Mesodermal cell (in vitro differentiated cells): ENCODE measurements around the gene TBCA.
"Not testable (repeated sequence)": the region's sequence is repeated elsewhere in the genome, so short reads cannot be mapped to it uniquely, and the experiment has no call there.

Experiments used
- H3K27ac ChIP-seq: 2 replicates; pipeline ENCODE4 v1.7.0; 2013; ENCODE audit warnings: mild to moderate bottlenecking, low read depth, low read length, moderate library complexity; ENCODE audit not compliant: severe bottlenecking
- H3K36me3 ChIP-seq: 2 replicates; pipeline ENCODE4 v1.7.1; 2013; ENCODE audit warnings: mild to moderate bottlenecking, low read length, moderate library complexity; ENCODE audit not compliant: control insufficient read depth, insufficient read depth
- H3K4me1 ChIP-seq: one replicate; pipeline ENCODE4 v1.7.1; 2013; ENCODE audit warnings: mild to moderate bottlenecking, low read length; ENCODE audit not compliant: insufficient read depth, control insufficient read depth, poor library complexity, severe bottlenecking
- H3K4me3 ChIP-seq: 2 replicates; pipeline ENCODE4 v1.7.0; 2013; ENCODE audit warnings: low read length, control low read depth, mild to moderate bottlenecking; ENCODE audit not compliant: insufficient read depth, poor library complexity, severe bottlenecking; ENCODE audit errors: extremely low read depth
- H3K9me3 ChIP-seq: 2 replicates; pipeline ENCODE4 v1.7.1; 2013; ENCODE audit warnings: mild to moderate bottlenecking, low read length, moderate library complexity; ENCODE audit not compliant: control insufficient read depth
- WGBS, 2 experiments: methylation state at CpG; one replicate each; pipeline ENCODE4 v1.1.5; 2013; ENCODE audit warnings: missing lambda C conversion rate in 2 of 2; ENCODE audit not compliant: insufficient coverage in 2 of 2; 5-methylcytosine and 5-hydroxymethylcytosine counted together

TBCA gene

GRCh38 chr5:77709993-77710685, 66.0 kb downstream of the TBCA start:
- no peak overlapping the region for H3K27ac ChIP-seq
- no peak overlapping the region for H3K4me3 ChIP-seq
- no peaks in the 10 kb centered on the region for H3K4me1 ChIP-seq
- no peaks in the 10 kb centered on the region for H3K9me3 ChIP-seq
- peaks cover 28% of the 10 kb centered on the region for H3K36me3 ChIP-seq

GRCh38 chr5:77709340-77709739, 66.8 kb downstream of the TBCA start:
- H3K36me3 ChIP-seq: peaks cover 33% of the 10 kb centered on the region
- H3K9me3 ChIP-seq: no peaks in the 10 kb centered on the region
- H3K27ac ChIP-seq: no peak overlapping the region
- no peak overlapping the region for H3K4me3 ChIP-seq
- no peaks in the 10 kb centered on the region for H3K4me1 ChIP-seq

GRCh38 chr5:77707791-77708190, 68.3 kb downstream of the TBCA start:
- no peak overlapping the region for H3K4me3 ChIP-seq
- H3K36me3 ChIP-seq: peaks cover 43% of the 10 kb centered on the region
- H3K27ac ChIP-seq: no peak overlapping the region
- no peaks in the 10 kb centered on the region for H3K4me1 ChIP-seq
- WGBS, 2 experiments: 86% methylated on average over 1 of the region's 2 CpGs; no CpG with 5 or more reads in 1 of the 2 experiments
- no peaks in the 10 kb centered on the region for H3K9me3 ChIP-seq

GRCh38 chr5:77699569-77699968, 76.6 kb downstream of the TBCA start:
- H3K36me3 ChIP-seq: peaks cover 29% of the 10 kb centered on the region
- not testable (repeated sequence) for H3K4me1 ChIP-seq, H3K4me3 ChIP-seq, H3K9me3 ChIP-seq, H3K27ac ChIP-seq
- 89 to 95% methylated on average over 3 to 6 of the region's 7 CpGs for WGBS, 2 experiments

GRCh38 chr5:77698920-77699319, 77.2 kb downstream of the TBCA start:
- Histone ChIP-seq H3K4me1 (no peaks in the 10 kb centered on the region), H3K9me3 (no peaks in the 10 kb centered on the region), H3K36me3 (peaks cover 22% of the 10 kb centered on the region), H3K27ac (no peak overlapping the region), H3K4me3 (no peak overlapping the region)

GRCh38 chr5:77697692-77698091, 78.4 kb downstream of the TBCA start:
- H3K4me3 ChIP-seq: no peak overlapping the region
- no peaks in the 10 kb centered on the region for H3K4me1 ChIP-seq
- H3K9me3 ChIP-seq: no peaks in the 10 kb centered on the region
- 83 to 90% methylated on average over 2 of the region's 3 CpGs for WGBS, 2 experiments
- H3K27ac ChIP-seq: no peak overlapping the region
- peaks cover 16% of the 10 kb centered on the region for H3K36me3 ChIP-seq

GRCh38 chr5:77696120-77696519, 80.0 kb downstream of the TBCA start:
- WGBS, 2 experiments: no CpG with 5 or more reads among the region's 1 CpG
- H3K4me1 ChIP-seq: no peaks in the 10 kb centered on the region

GRCh38 chr5:77693913-77694312, 82.2 kb downstream of the TBCA start:
- Histone ChIP-seq H3K27ac (no peak overlapping the region), H3K4me3 (no peak overlapping the region), H3K36me3 (peaks cover 16% of the 10 kb centered on the region), H3K4me1 (no peaks in the 10 kb centered on the region), H3K9me3 (no peaks in the 10 kb centered on the region)
- WGBS, 2 experiments: 84 to 100% methylated on average over 1 to 2 of the region's 3 CpGs

More at GRCh38 chr5:77696120-77696519, 80.0 kb downstream of the TBCA start:
- H3K4me3 ChIP-seq: no peak overlapping the region
- no peaks in the 10 kb centered on the region for H3K9me3 ChIP-seq
- peaks cover 4% of the 10 kb centered on the region for H3K36me3 ChIP-seq
- no peak overlapping the region for H3K27ac ChIP-seq

GRCh38 chr5:77683171-77683732, 92.9 kb downstream of the TBCA start:
- Histone ChIP-seq H3K4me1 (no peaks in the 10 kb centered on the region), H3K36me3 (peaks cover 5% of the 10 kb centered on the region), H3K4me3 (no peak overlapping the region), H3K9me3 (no peaks in the 10 kb centered on the region), H3K27ac (no peak overlapping the region)
- 98% methylated on average over 5 of the region's 6 CpGs; no CpG with 5 or more reads in 1 of the 2 experiments for WGBS, 2 experiments

GRCh38 chr5:77670526-77670925, 105.6 kb downstream of the TBCA start:
- no peaks in the 10 kb centered on the region for H3K9me3 ChIP-seq
- H3K4me1 ChIP-seq: no peaks in the 10 kb centered on the region
- H3K4me3 ChIP-seq: no peak overlapping the region
- 58 to 63% methylated on average over 3 of the region's 3 CpGs for WGBS, 2 experiments
- no peak overlapping the region for H3K27ac ChIP-seq
- H3K36me3 ChIP-seq: no peaks in the 10 kb centered on the region

- 67 to 83% methylated on average over 1 of the region's 1 CpG for WGBS, 2 experiments
- H3K36me3 ChIP-seq: no peaks in the 10 kb centered on the region
- H3K9me3 ChIP-seq: no peaks in the 10 kb centered on the region
- H3K27ac ChIP-seq: no peak overlapping the region
- H3K4me3 ChIP-seq: no peak overlapping the region
- H3K4me1 ChIP-seq: no peaks in the 10 kb centered on the region
Measured at GRCh38 chr5:77669677-77670076, 106.5 kb downstream of the TBCA start.
